Stimulated activated CD8-positive, alpha-beta memory T cell treated with anti-CD3 and anti-CD28 coated beads, Interleukin-12 subunit alpha, Interleukin-12 subunit beta, amount 100 ng/mL, for 1 hour (primary cell): ENCODE results near the gene NPTX1.
A peak's percentile ranks its signal among the peaks of the same experiment; 100 is the strongest.

Experiments
- DNase-seq: peaks from one replicate; pipeline ENCODE4 v3.0.0-alpha.2; 2020; ENCODE audit warnings: low read depth

Gene NPTX1

DNA sequence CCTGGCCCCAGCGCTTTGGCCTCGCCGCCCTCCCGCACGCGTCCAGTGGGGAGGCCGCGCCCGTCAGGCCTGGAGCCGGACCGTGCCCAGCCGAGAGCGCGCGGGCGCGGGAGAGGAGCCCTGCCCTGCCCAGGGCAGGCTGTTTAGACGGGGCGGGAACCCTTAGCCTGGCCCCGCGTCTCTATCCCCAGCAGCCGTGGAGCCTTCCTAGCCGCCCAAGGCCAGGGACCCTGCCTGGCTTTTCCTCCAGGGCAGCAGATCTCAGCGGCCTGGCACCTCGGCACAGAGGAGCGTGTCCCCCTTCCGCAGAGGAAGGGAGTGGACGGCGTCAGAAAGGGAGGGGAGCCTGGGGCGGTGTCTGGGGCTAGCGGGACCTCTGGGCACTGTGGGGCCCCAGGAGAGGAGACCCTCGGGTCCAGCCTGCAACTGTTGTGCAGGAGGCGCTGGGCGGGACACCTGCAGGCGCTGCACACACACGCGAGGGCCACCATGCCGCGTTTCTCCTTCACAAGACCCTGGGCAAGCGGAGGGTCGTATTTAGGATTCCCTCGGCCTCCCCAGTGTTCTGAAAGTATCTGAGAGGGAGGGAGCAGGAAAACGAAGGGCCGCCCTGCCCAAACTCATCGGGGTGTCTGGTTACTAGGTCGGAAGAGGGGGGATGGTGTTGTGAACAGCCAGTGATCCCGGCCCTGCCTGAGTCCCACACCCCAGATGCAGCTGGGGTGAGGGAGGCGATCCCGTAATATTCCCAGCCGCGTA, 2.3 kb upstream of the NPTX1 start:
- DNase-seq: no peak

DNA sequence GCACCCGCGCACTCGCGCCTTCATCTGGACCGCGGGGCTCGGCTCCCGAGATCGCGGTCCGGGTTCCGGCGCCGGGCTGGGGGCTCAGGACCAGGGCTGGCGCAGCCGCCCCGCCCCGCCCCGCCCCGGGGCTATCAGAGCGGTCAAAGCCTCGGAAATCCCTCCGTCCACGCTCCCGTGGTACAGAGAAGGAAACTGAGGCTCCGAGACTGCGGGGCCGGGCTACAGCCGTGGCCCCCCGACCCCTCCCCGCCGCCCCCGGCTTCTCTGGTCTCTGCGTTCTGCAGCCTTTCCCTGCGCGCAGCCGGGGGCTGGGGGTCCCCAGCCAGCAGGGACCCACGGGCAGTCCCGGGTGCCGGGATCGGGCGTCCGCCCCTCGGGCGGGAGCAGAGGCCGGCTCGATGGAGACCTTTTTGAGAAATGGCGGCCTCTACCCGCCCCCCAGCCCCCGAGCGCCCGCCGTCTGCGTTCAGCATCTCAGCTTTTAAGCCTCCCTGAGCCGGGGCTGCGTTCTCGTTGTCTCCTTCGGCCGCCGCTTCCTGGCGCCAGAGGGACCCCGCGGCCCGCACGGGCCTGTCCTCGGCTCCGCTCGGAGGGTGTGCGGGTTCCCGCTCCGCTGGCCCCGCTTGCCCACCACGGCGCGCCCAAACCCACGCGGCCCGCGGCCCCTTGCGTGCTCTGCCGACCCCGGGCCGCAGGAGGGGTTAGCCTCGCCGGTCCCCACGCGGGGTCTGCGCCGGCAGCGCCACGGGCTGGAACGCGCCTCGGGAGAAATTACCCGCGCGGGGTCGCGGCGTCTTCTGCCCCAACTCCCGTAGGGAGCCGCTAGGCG, 1.5 kb upstream of the NPTX1 start:
- no peak for DNase-seq

DNA sequence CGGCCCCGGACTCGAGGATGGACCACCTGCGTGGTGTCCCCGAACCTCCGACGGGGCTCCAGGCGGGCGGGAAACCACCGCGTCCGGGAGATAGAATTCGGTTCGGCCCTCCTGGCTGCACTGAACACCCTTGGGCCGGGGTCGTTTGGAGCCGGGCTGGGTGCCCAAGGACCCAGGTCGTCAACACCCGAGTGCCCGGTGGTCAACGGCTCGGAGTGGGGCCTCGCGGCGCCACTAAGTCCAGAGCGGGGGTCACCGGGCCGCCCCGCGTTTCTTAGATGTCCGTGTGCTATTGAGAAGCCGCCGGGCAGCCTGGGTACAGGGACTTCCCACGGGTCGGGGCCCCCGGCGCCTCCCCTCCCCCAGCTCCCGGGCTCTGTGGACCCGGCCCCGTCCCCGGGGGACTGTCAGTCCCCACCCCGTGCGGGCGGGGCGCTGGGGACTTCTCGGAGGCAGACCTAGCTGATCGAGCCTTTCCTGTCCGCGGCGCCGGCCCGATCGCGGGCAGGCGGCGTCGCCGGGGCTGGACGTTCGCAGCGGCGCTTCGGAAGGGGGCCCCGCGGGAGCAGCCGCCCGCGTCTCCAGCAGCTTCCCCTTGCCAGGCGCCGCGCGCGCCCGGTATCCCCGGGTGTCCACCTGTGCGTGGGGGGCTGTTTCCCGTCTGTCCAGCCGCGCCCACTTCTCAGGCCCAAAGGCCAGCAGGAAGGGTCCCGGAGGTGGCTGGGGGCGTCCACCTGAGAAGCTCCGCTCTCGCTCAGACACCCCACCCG, 655 bp upstream of the NPTX1 start:
- DNase-seq: no peak

GRCh38 chr17:80474961-80475909, 1.2 kb downstream of the NPTX1 start:
- no peak for DNase-seq

DNA sequence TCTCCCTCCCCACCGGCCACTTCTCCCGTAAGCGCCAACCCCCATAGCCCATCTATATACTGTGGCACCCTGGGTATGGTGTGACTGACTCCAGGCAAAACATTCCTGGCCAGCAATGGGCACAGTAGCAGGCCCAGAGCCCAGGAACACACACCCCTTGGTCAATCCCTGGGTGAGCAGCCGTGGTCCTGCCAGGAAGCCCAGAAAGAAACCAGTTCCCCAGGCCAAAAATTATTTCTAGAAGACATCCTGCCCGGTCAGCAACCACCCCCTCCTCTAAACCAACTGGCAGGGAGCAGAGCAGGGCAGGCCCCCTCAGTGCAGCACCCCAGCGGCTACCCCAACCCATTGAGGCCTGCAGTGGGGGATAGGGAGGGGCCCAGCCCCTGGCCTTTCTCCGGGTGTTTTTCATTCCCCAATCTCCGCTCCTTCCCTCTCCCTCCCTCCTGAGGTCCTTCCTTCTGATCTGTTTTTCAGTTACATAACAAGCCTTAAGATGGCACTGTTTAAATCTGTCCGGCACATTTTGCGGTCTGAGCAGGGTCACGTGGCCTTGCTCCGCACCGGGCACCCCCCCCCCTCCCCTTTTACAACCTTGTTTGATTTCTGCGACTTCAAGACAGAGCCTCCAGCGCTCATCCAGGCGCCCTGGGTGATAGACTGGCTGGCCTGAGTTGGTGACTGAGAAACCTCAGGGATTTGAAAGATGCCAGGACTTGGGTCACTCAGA, 2.0 kb downstream of the NPTX1 start:
- DNase-seq: no peak

- DNase-seq: no peak
These were observed 2.7 kb downstream of the NPTX1 start for GRCh38 chr17:80473701-80474100.

DNA sequence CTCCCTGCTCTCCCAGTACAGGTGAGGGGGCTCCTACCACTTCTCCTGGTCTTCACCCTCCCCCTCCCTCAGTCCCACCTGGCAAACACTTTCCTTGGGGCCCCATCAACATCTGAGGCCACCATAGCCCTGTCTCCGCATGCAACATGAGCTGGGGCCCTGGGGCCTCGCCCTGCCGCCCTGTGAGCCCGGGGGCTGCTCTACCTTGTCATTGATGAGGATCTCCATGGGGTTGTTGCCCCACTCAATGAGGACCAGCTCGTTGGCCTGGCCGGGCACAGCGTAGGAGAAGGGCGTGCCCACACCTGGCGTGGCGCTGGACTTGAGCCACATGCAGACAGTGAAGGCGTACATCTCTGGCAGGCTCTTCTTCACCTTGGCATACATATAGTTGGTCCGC, 3.4 kb downstream of the NPTX1 start:
- DNase-seq: no peak

GRCh38 chr17:80471922-80472321, 4.5 kb downstream of the NPTX1 start:
- DNase-seq: peak; percentile 15

DNA sequence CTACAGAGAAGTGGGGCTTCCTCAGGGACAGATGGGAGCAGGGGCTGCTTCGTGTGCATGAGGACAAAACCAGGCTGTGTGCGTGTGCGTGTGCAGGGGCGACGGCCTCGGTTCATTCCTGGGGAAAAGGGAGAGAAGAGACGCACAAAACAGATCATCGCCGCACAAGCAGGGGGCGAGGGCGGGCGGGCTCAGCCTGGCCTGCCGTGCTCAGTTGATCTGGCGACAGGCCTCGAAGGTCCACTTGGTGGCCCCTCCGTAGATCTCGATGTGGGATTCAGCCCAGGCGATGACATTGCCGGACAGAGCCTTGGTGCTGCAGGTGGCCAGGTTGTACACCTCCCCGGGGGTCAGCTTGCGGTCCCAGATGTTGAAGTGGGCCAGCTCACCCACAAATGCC, 5.8 kb downstream of the NPTX1 start:
- DNase-seq: no peak

- DNase-seq: no peak
These were observed 6.7 kb downstream of the NPTX1 start for GRCh38 chr17:80469667-80470066.

- no peak for DNase-seq
These were observed 7.5 kb downstream of the NPTX1 start for GRCh38 chr17:80468781-80469493.

GRCh38 chr17:80468242-80468641, 8.2 kb downstream of the NPTX1 start:
- DNase-seq: no peak

- DNase-seq: no peak
These were observed 10.2 kb downstream of the NPTX1 start for GRCh38 chr17:80466188-80466705.

GRCh38 chr17:80465327-80465974, 11.0 kb downstream of the NPTX1 start:
- no peak for DNase-seq

DNA sequence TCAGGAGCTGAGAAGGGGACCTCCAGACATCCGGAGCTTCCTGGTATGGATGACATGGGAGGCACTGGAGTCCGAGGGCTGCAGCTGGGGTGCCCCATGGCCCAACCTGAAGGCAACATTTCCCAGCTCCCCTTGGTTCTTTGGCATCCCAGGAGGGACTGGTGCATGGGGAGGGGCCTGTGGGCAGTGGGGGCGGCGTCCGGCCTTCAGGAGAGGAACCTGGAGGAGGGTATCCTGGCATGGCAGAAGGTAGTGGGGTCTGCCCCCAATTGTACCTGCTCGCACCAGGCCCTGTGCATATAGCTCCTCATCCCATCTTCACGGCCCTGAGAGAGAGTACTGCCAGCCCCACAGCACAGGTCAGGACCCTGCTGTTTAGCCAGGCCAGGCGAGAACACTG, 11.9 kb downstream of the NPTX1 start:
- DNase-seq: no peak

- DNase-seq: no peak
These were observed 12.5 kb downstream of the NPTX1 start for GRCh38 chr17:80463784-80464400.

GRCh38 chr17:80461528-80462160, 14.8 kb downstream of the NPTX1 start:
- no peak for DNase-seq

DNA sequence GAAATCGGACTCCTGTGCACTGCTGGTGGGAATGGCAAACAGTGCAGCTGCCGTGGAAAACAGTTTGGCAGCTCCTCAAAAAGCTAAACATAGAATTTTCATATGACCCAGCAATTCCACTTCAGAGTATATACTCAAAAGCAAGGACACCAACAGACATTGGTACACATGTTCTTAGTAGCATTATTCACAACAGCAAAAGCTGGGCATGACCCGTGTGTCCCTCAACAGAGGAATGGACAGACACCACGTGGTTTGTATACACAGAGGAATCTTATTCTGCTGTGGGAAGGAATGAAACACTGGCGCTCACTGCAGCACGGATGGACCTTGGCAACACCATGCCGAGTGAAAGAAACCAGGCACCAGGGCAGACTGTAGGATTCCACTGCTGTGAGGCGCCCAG, 16.0 kb downstream of the NPTX1 start:
- DNase-seq: no peak
